HFFc6 (cell line): ENCODE data around the gene SNRPD2. TPM values are rescaled to one million over a fixed set of nuclear protein-coding genes. Genes with fewer than 3 reads are reported as not detected.

Experiments used
- DNase-seq: peaks from one replicate; pipeline ENCODE4 v3.0.0-alpha.2; 2018
- H3K27ac Mint-ChIP-seq: 2 replicates; pipeline ENCODE4 v1.8.0; 2020; ENCODE audit warnings: mild to moderate bottlenecking, mixed read lengths
- H3K27me3 Mint-ChIP-seq: 2 replicates; pipeline ENCODE4 v1.8.0; 2021; ENCODE audit warnings: mild to moderate bottlenecking, moderate library complexity, mixed read lengths; ENCODE audit not compliant: insufficient read depth
- H3K36me3 Mint-ChIP-seq: 2 replicates; pipeline ENCODE4 v1.8.0; 2021; ENCODE audit warnings: low read depth, mixed read lengths
- H3K4me1 Mint-ChIP-seq: 2 replicates; pipeline ENCODE4 v1.8.0; 2020; ENCODE audit warnings: low read depth, mixed read lengths
- H3K4me3 Mint-ChIP-seq: 2 replicates; pipeline ENCODE4 v1.8.0; 2020; ENCODE audit warnings: mild to moderate bottlenecking, moderate library complexity, mixed read lengths
- H3K9me3 Mint-ChIP-seq: 2 replicates; pipeline ENCODE4 v1.8.0; 2020; ENCODE audit warnings: mild to moderate bottlenecking, mixed read lengths
- total RNA-seq, 6 experiments: library from RNA; stranded (reverse); fragmentation: NEBNext Ultra II Directional; extraction: Animal tissue kit (Norgen Biotek cat#: 25700); gene quantifications; 2 replicates in 1 of 6; 3 replicates in 5 of 6; pipeline ENCODE4 v1.2.3, GENCODE V29; 2021
- TF ChIP-seq, protein P1 (sequence below): fragments of 200-600 bp; sonication (generic); IDR thresholded peaks from 2 replicates; pipeline ENCODE4 v1.5.0; 2021; ENCODE audit warnings: antibody characterized with exemption, mild to moderate bottlenecking

SNRPD2 gene
- total RNA-seq, 6 experiments from 2014 or later, result 470 to 573 (median 517) TPM

DNA sequence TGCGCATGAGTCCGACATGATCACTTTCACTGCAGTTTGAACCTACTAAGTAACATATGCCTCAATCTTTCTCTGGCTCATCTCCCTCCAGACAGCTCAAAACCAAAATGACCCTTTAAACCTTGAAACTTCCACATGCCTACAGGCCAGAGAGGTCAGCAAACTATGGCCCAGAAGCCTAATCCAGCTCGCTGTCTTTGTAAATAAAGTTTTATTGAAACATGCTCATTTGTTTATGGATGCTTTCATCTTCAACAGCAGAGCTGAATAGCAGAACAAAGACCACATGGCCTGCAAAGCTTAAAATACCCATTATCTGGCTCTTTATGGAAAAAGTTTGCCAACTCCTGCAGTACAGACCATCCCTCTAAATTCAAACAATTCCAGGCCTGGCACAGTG lies 23.4 kb upstream of the SNRPD2 start:
- Mint-ChIP-seq H3K4me1 (peaks cover 28% of the 10 kb centered on the region), H3K36me3 (peaks cover 15% of the 10 kb centered on the region), H3K4me3 (no peak overlapping the region), H3K9me3 (no peaks in the 10 kb centered on the region), H3K27me3 (0 out of 2 replicates have a peak, but pooled peaks cover 1% of the 10 kb centered on the region), H3K27ac (no peak overlapping the region)
- no peak for DNase-seq
- TF ChIP-seq, protein P1, sequence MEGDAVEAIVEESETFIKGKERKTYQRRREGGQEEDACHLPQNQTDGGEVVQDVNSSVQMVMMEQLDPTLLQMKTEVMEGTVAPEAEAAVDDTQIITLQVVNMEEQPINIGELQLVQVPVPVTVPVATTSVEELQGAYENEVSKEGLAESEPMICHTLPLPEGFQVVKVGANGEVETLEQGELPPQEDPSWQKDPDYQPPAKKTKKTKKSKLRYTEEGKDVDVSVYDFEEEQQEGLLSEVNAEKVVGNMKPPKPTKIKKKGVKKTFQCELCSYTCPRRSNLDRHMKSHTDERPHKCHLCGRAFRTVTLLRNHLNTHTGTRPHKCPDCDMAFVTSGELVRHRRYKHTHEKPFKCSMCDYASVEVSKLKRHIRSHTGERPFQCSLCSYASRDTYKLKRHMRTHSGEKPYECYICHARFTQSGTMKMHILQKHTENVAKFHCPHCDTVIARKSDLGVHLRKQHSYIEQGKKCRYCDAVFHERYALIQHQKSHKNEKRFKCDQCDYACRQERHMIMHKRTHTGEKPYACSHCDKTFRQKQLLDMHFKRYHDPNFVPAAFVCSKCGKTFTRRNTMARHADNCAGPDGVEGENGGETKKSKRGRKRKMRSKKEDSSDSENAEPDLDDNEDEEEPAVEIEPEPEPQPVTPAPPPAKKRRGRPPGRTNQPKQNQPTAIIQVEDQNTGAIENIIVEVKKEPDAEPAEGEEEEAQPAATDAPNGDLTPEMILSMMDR, result no peak

DNA sequence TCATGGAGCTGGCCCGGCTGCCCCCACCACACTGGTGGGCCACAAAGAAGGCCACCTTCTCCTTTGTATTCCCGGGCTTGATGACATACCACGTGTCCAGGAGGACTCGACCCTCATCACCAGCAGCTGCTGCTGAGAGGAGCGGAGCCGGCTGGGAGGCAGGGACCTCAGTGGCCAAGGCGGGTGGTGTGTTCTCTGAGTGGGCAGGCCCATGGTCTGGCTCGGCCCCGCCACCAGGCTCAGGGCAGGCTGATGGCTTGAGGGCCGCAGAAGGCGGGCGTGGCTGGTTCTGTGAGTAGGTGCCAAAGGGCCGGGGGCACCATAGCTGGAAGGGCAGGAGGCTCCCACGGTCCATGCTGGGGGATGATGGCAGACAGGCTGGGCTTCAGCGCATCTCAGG lies 21.4 kb upstream of the SNRPD2 start:
- H3K27ac Mint-ChIP-seq, result no peak overlapping the region
- 0 out of 2 replicates have a peak, but pooled peaks cover 1% of the 10 kb centered on the region for H3K27me3 Mint-ChIP-seq
- no peaks in the 10 kb centered on the region for H3K9me3 Mint-ChIP-seq
- no peak overlapping the region for H3K4me3 Mint-ChIP-seq
- DNase-seq, result no peak
- TF ChIP-seq, protein P1, result no peak
- peaks cover 14% of the 10 kb centered on the region for H3K36me3 Mint-ChIP-seq
- peaks cover 21% of the 10 kb centered on the region for H3K4me1 Mint-ChIP-seq

DNA sequence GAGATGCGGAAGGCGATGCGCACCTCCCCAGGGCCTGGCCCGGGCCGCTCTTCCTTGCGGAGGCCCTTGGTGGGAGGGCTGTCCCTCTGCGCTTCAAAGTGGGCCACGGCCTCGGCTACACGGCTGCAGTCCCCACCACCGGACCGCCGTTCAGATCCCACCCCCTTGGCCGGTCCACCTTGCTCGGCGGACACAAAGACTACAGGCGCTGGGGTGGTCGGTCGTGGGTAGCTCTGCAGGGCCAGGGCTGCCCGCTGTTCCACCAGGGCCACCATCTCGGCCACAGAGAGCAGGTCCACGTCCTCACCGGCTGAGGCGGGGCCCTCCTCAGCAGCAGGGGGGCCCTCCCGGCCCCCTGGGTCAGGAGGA lies 20.9 kb upstream of the SNRPD2 start:
- Mint-ChIP-seq H3K4me3 (no peak overlapping the region), H3K27me3 (0 out of 2 replicates have a peak, but pooled peaks cover 1% of the 10 kb centered on the region), H3K27ac (no peak overlapping the region), H3K36me3 (peaks cover 14% of the 10 kb centered on the region), H3K9me3 (no peaks in the 10 kb centered on the region), H3K4me1 (peaks cover 17% of the 10 kb centered on the region)
- DNase-seq, result no peak
- TF ChIP-seq, protein P1, result no peak

DNA sequence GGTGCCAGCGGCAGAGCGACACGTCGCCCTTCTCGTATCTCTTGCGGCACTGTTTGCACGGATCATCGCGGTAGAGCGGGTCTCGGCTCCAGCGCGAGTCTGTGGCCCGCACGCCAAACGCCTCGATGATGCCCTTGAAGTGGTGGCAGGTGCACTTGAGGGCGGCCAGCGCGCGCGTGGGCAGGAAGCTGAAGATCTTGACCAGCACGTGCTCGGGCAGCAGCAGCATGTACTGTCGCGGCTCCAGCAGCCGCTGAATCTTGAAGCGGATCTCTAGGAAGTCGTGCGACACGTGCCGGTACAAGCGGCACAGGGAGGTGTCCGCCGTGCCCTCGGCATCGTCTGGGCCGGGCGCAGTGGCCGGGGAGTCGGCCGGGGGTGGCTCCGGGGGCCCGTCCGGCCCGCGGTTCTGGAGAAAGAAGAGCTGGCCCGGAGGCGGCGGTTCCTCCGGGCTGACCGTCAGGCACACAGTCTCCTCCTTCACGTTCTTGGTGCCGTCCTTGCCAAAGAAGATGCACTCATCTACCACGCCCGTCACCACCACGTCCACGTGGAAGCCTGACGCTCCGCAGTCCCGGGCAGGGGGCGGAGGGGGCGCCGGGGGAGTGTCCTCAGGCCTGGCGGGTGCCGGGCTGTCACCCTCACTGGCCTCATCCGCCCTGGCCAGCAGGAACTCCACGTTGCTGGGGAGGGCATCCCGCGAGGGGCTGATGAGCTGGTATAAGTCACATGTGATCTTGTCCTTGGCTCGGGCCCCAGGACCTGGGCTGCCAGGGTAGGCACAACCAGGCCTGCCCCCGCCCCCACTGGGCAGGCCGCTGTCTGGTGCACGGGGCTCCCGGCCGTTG lies 20.3 kb upstream of the SNRPD2 start:
- Mint-ChIP-seq H3K4me1 (peaks cover 12% of the 10 kb centered on the region), H3K36me3 (peaks cover 14% of the 10 kb centered on the region), H3K27me3 (0 out of 2 replicates have a peak, but pooled peaks cover 1% of the 10 kb centered on the region), H3K9me3 (no peaks in the 10 kb centered on the region), H3K27ac (no peak overlapping the region), H3K4me3 (no peak overlapping the region)
- no peak for DNase-seq
- TF ChIP-seq, protein P1, result no peak

DNA sequence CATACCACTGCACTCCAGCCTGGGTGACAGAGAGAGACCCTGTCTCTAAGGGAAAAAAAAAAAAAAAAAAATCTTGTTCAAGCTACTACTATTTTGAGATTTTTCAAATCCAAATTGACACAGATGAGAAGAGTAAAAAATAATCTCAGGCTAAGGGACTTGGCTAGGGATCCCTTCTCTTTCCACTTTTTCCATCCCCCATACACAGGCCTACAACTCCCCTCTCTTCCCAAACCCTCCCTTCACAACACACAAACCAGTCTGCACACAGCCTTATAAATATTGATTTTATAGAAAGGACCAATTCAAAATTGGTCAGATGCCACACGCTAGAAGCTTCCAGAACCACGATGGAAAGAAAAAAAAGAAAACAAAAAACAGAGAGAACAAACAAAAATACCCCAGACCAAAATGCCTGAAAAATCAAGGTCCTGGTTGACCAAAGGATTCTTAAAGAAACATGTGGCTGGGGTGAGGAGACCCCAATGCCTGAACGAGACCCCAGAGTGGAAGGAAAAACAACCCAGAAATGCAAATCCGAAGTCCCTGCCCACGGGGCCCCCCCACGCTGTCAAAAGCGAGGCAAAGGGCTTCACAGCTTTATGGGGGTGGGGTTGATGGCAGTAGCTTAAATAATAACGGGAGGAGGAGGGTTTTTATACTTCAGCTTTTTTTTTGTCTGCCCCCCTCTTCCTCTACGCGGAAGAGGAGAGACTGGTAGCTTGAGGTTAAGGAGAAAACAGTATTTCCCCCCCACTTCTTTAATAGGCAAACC lies 18.8 kb upstream of the SNRPD2 start:
- H3K27ac Mint-ChIP-seq, result no peak overlapping the region
- H3K9me3 Mint-ChIP-seq, result no peaks in the 10 kb centered on the region
- H3K27me3 Mint-ChIP-seq, result no peaks in the 10 kb centered on the region
- H3K4me1 Mint-ChIP-seq, result no peaks in the 10 kb centered on the region; the same call in 1 of the 2 replicates
- no peak overlapping the region for H3K4me3 Mint-ChIP-seq
- TF ChIP-seq, protein P1, result no peak
- H3K36me3 Mint-ChIP-seq, result peaks cover 14% of the 10 kb centered on the region
- no peak for DNase-seq
